GM12878 (cell line): ENCODE data around the gene OR11A1. TPM values are rescaled to one million over a fixed set of nuclear protein-coding genes. Genes with fewer than 3 reads are reported as not detected.

ENCODE experiments used
- ATAC-seq: fragments of 200-7000 bp; cut with Tn5 transposase; 3 replicates; pipeline ENCODE4 v1.9.1; 2020; ENCODE audit warnings: mild to moderate bottlenecking, moderate library complexity
- BruUV-seq: library from RNA; stranded (reverse); fragments of 400-500 nt; replicated peaks from 2 replicates; lab custom pipeline; 2021; lab: Mats Ljungman, UMichigan
- CTCF ChIA-PET: fragments of 300-600 bp; sonication (Branson Sonifier 250); formaldehyde crosslinking; extraction: SDS; loops from one replicate; lab custom pipeline; 2021; ENCODE audit warnings: inconsistent platforms; lab: Yijun Ruan, JAX
- POLR2A ChIA-PET: fragments of 350-600 bp; formaldehyde crosslinking; extraction: SDS; loops from one replicate; lab custom pipeline; 2021; ENCODE audit warnings: inconsistent platforms; lab: Charles Lee
- RAD21 ChIA-PET: fragments of 300-600 bp; sonication (Branson Sonifier 250); formaldehyde crosslinking; loops from one replicate; lab custom pipeline; 2023; ENCODE audit warnings: antibody characterized with exemption; ENCODE audit not compliant: unreplicated experiment; lab: Charles Lee
- SMC1A ChIA-PET: fragments of 300-600 bp; sonication (Branson Sonifier 250); formaldehyde crosslinking; loops from one replicate; lab custom pipeline; 2023; ENCODE audit not compliant: unreplicated experiment, uncharacterized antibody; lab: Charles Lee
- DNase-seq: peaks from one replicate; pipeline ENCODE4 v3.0.0-alpha.2; 2011; ENCODE audit warnings: low read depth, low spot score
- FAIRE-seq: peaks from 3 replicates; lab custom pipeline; 2011; peaks lifted over from hg19 to GRCh38; lab: Jason Lieb, UNC
- H2AFZ ChIP-seq: 2 replicates; pipeline ENCODE4 v1.6.0; 2011; ENCODE audit warnings: low read depth, low read length, control low read depth; ENCODE audit not compliant: control insufficient read depth
- H3K27ac ChIP-seq: 2 replicates; pipeline ENCODE4 v1.5.1; 2011; ENCODE audit warnings: control low read depth; ENCODE audit not compliant: control insufficient read depth, insufficient read depth
- H3K27me3 ChIP-seq, 2 experiments: replicated peaks in 1 of 2; 2 replicates each; pipeline versions ENCODE4 v1.6.0 to v1.6.1; 2011; ENCODE audit warnings: low read length in 1 of 2; ENCODE audit not compliant: control insufficient read depth in 2 of 2, insufficient read depth in 2 of 2
- H3K36me3 ChIP-seq, 2 experiments: 2 replicates each; pipeline ENCODE4 v1.5.1; 2011; ENCODE audit warnings: low read length in 1 of 2; ENCODE audit not compliant: control insufficient read depth in 2 of 2, insufficient read depth in 2 of 2
- H3K4me1 ChIP-seq: 2 replicates; pipeline ENCODE4 v1.6.1; 2011; ENCODE audit warnings: mild to moderate bottlenecking, low read length, moderate library complexity, mixed read lengths; ENCODE audit not compliant: control insufficient read depth, insufficient read depth
- H3K4me2 ChIP-seq: 2 replicates; pipeline ENCODE4 v1.6.0; 2011; ENCODE audit warnings: control low read depth; ENCODE audit not compliant: control insufficient read depth, insufficient read depth
- H3K4me3 ChIP-seq: fragments of 200-600 bp; sonication (generic); 2 replicates; pipeline ENCODE4 v1.5.1; 2016
- H3K79me2 ChIP-seq: 2 replicates; pipeline ENCODE4 v1.6.0; 2011; ENCODE audit warnings: low read length; ENCODE audit not compliant: control insufficient read depth, insufficient read depth
- H3K9ac ChIP-seq: 2 replicates; pipeline ENCODE4 v1.8.0; 2011; ENCODE audit warnings: low read length, control low read depth, mixed read lengths; ENCODE audit not compliant: control insufficient read depth, insufficient read depth
- H3K9me3 ChIP-seq: replicated peaks from 3 replicates; pipeline ENCODE4 v1.5.1; 2011; ENCODE audit warnings: mild to moderate bottlenecking, low read length; ENCODE audit not compliant: control insufficient read depth, insufficient read depth
- H4K20me1 ChIP-seq: 2 replicates; pipeline ENCODE4 v1.6.0; 2011; ENCODE audit not compliant: control insufficient read depth, insufficient read depth
- CEBPZ ChIP-seq: fragments of 150-350 bp; IDR thresholded peaks from 2 replicates; pipeline ENCODE4 v1.6.1; 2016; ENCODE audit warnings: low read depth, low read length
- MEF2A ChIP-seq: IDR thresholded peaks from 2 replicates; pipeline ENCODE4 v1.6.1; 2011; ENCODE audit warnings: low read depth, mild to moderate bottlenecking, low read length, moderate library complexity; ENCODE audit not compliant: insufficient read depth
- SMAD1 ChIP-seq: fragments of 450-650 bp; IDR thresholded peaks from 2 replicates; pipeline ENCODE4 v1.6.1; 2018; ENCODE audit warnings: mild to moderate bottlenecking, low read depth; ENCODE audit not compliant: partially characterized antibody
- WGBS: methylation state at CpG from one replicate; pipeline ENCODE4 v1.1.6; 2016; ENCODE audit warnings: low lambda C conversion rate; ENCODE audit not compliant: insufficient replicate concordance, insufficient coverage; ENCODE audit errors: missing lambda C conversion rate; 5-methylcytosine and 5-hydroxymethylcytosine counted together
- in situ Hi-C: fragments of 300-500 bp; cut with MboI; formaldehyde crosslinking; loops from 9 replicates; pipeline ENCODE4 v1.14.3; 2018; ENCODE audit warnings: mixed read lengths
- intact Hi-C: fragments of 100-400 bp; cut with micrococcal nuclease; formaldehyde crosslinking; loops from one replicate; pipeline ENCODE4 v1.14.2; 2022; ENCODE audit not compliant: unreplicated experiment
- polyA plus RNA-seq, 11 experiments: library from polyadenylated mRNA; depleted of rRNA in 4 of 11; unstranded in 6 of 11; stranded (reverse) in 5 of 11; fragments of >200 nt; fragmentation: Nextera tagmentation in 4 of 11; fragmentation: Illumina TruSeq in 1 of 11; extraction: Ambion mirVana in 4 of 11; extraction: Trizol in 1 of 11; gene quantifications; 1 replicate in 1 of 11; 2 replicates in 10 of 11; pipeline versions ENCODE4 v1.2.1 to v1.2.3, GENCODE V29; 2011 to 2016; ENCODE audit warnings: inconsistent platforms in 2 of 11, missing spikeins in 2 of 11, low read depth in 1 of 11
- total RNA-seq, 4 experiments: library from RNA; depleted of rRNA in 3 of 4; stranded (reverse); fragments of >200 nt in 3 of 4; fragmentation: Illumina TruSeq in 1 of 4; extraction: Trizol in 1 of 4; gene quantifications; 2 replicates each; pipeline versions ENCODE4 v1.2.1 to v1.2.3, GENCODE V29; 2013 to 2021

OR11A1 gene
- total and polyA plus RNA-seq, 10 of the 15 experiments (the other 5 are each of a cell fraction or from before 2014, with no cell fraction given): not detected

- no peak for ATAC-seq
- Histone ChIP-seq H3K4me3 (no peak overlapping the region), H3K27me3 (0 out of 4 replicates have a peak, but pooled peaks cover 0 to 1% of the 10 kb centered on the region in 2 experiments), H3K4me1 (no peaks in the 10 kb centered on the region), H3K9me3 (no peaks in the 10 kb centered on the region), H4K20me1 (no peaks in the 10 kb centered on the region), H2AFZ (no peak overlapping the region)
- WGBS: 3% methylated on average over 6 of the region's 6 CpGs
- no peak for FAIRE-seq
- no peak for TF ChIP-seq MEF2A
- no peak for TF ChIP-seq SMAD1
- no peak for TF ChIP-seq CEBPZ
- TF ChIP-seq, all 136 proteins: peak for 0
- no TSS peak for BruUV-seq
- ChIA-PET CTCF (interaction anchor here (0.6 kb wide), 1 partner anchor 552 kb away, joined by 3 read pairs; no protein-coding TSS in a partner anchor), SMC1A (no interaction called here), RAD21 (no interaction called here), POLR2A (no interaction called here)
- in situ Hi-C loops: no loop called here
- intact Hi-C loops: no loop called here
- Histone ChIP-seq H3K4me2 (no peak overlapping the region), H3K36me3 (no peaks in the 10 kb centered on the region), H3K27ac (no peak overlapping the region), H3K79me2 (no peaks in the 10 kb centered on the region), H3K9ac (no peak overlapping the region)
- DNase-seq: no peak
These were observed 5.2 kb upstream of the OR11A1 start for GRCh38 chr6:29462022-29462421.
